Loucy (cell line): ENCODE data around the gene FXYD6.
A peak's percentile ranks its signal among the peaks of the same experiment; 100 is the strongest.

Source experiments
- H2AFZ ChIP-seq: fragments of 200-600 bp; sonication (generic); 2 replicates; pipeline ENCODE4 v1.6.0; 2016; ENCODE audit warnings: antibody characterized with exemption, mild to moderate bottlenecking, low read length, moderate library complexity
- H3F3A ChIP-seq: fragments of 200-600 bp; 2 replicates; pipeline ENCODE4 v1.6.0; 2016; ENCODE audit warnings: antibody characterized with exemption, low read depth, mild to moderate bottlenecking
- H3K27me3 ChIP-seq: fragments of 200-600 bp; sonication (generic); 2 replicates; pipeline ENCODE4 v1.6.1; 2014; ENCODE audit warnings: low read length, mild to moderate bottlenecking; ENCODE audit not compliant: insufficient read depth, poor library complexity, severe bottlenecking
- H3K36me3 ChIP-seq: fragments of 200-600 bp; sonication (generic); 2 replicates; pipeline ENCODE4 v1.6.1; 2016; ENCODE audit warnings: low read length; ENCODE audit not compliant: insufficient read depth
- H3K4me1 ChIP-seq: fragments of 200-600 bp; sonication (generic); 2 replicates; pipeline ENCODE4 v1.5.1; 2014; ENCODE audit warnings: low read length, mild to moderate bottlenecking; ENCODE audit not compliant: insufficient read depth, poor library complexity, severe bottlenecking
- H3K4me2 ChIP-seq: fragments of 200-600 bp; sonication (generic); 2 replicates; pipeline ENCODE4 v1.6.0; 2014; ENCODE audit warnings: antibody characterized with exemption, low read length, low read depth, mild to moderate bottlenecking; ENCODE audit not compliant: poor library complexity, severe bottlenecking
- H3K4me3 ChIP-seq: fragments of 200-600 bp; sonication (generic); 2 replicates; pipeline ENCODE4 v1.5.1; 2014; ENCODE audit warnings: low read length, mild to moderate bottlenecking, mixed read lengths; ENCODE audit not compliant: poor library complexity, severe bottlenecking
- H3K79me2 ChIP-seq: fragments of 200-600 bp; sonication (generic); 2 replicates; pipeline ENCODE4 v1.6.1; 2014; ENCODE audit warnings: low read length; ENCODE audit not compliant: insufficient read depth
- H3K9ac ChIP-seq: fragments of 200-600 bp; sonication (generic); 2 replicates; pipeline ENCODE4 v1.6.0; 2014; ENCODE audit warnings: mild to moderate bottlenecking, low read depth, low read length, moderate library complexity; ENCODE audit not compliant: poor library complexity, severe bottlenecking
- H3K9me2 ChIP-seq: fragments of 200-600 bp; sonication (generic); replicated peaks from 2 replicates; pipeline ENCODE4 v1.6.1; 2016; ENCODE audit warnings: low read depth, low read length, mixed read lengths
- H3K9me3 ChIP-seq: fragments of 200-600 bp; sonication (generic); 2 replicates; pipeline ENCODE4 v1.6.1; 2014; ENCODE audit warnings: mild to moderate bottlenecking, antibody characterized with exemption, low read length, low read depth; ENCODE audit not compliant: insufficient read depth
- H4K20me1 ChIP-seq: fragments of 200-600 bp; sonication (generic); 2 replicates; pipeline ENCODE4 v1.6.0; 2014; ENCODE audit warnings: antibody characterized with exemption, low read length, mild to moderate bottlenecking; ENCODE audit not compliant: insufficient read depth, poor library complexity, severe bottlenecking
- EZH2phosphoT487 ChIP-seq: fragments of 200-600 bp; IDR thresholded peaks from 2 replicates; pipeline ENCODE4 v1.6.1; 2018; ENCODE audit warnings: antibody characterized with exemption, mild to moderate bottlenecking, moderate library complexity, borderline replicate concordance
- TF ChIP-seq, protein P1 (sequence below): fragments of 200-600 bp; sonication (generic); conservative IDR thresholded peaks from 2 replicates; pipeline ENCODE4 v1.5.1; 2014; ENCODE audit warnings: mild to moderate bottlenecking, antibody characterized with exemption, low read length

The FXYD6 gene

DNA sequence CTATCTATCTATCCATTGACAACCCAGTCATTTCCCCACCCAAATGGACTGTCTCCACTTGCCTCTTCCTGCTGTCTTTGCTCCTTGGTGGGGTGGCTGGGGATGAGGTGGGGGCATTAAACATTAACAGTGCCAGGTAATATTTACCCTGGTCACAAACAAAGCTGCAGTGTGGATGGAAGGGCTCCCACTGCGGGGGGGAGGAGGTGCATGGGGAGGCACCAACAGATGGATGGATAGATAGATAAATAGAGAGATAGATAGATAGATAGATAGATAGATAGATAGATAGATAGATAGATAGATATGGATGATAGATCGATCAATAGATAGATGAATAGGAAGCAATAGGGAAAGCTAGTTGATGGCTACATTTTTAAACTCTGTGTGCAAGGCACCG is 49.6 kb downstream of the FXYD6 start:
- TF ChIP-seq, protein P1, sequence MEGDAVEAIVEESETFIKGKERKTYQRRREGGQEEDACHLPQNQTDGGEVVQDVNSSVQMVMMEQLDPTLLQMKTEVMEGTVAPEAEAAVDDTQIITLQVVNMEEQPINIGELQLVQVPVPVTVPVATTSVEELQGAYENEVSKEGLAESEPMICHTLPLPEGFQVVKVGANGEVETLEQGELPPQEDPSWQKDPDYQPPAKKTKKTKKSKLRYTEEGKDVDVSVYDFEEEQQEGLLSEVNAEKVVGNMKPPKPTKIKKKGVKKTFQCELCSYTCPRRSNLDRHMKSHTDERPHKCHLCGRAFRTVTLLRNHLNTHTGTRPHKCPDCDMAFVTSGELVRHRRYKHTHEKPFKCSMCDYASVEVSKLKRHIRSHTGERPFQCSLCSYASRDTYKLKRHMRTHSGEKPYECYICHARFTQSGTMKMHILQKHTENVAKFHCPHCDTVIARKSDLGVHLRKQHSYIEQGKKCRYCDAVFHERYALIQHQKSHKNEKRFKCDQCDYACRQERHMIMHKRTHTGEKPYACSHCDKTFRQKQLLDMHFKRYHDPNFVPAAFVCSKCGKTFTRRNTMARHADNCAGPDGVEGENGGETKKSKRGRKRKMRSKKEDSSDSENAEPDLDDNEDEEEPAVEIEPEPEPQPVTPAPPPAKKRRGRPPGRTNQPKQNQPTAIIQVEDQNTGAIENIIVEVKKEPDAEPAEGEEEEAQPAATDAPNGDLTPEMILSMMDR: no peak
- TF ChIP-seq EZH2phosphoT487: no peak
- Histone ChIP-seq H3F3A (peaks cover 8% of the 10 kb centered on the region; the same call in 1 of the 2 replicates), H3K4me3 (peak overlapping the region; percentile 66), H3K9me2 (no peaks in the 10 kb centered on the region), H3K9ac (peak overlapping the region; percentile 79), H3K4me1 (peaks cover 95% of the 10 kb centered on the region), H3K36me3 (no peaks in the 10 kb centered on the region), H3K27me3 (no peaks in the 10 kb centered on the region), H2AFZ (no peak overlapping the region), H4K20me1 (no peaks in the 10 kb centered on the region), H3K79me2 (peaks cover 39% of the 10 kb centered on the region), H3K9me3 (no peaks in the 10 kb centered on the region), H3K4me2 (peak overlapping the region; percentile 90)

DNA sequence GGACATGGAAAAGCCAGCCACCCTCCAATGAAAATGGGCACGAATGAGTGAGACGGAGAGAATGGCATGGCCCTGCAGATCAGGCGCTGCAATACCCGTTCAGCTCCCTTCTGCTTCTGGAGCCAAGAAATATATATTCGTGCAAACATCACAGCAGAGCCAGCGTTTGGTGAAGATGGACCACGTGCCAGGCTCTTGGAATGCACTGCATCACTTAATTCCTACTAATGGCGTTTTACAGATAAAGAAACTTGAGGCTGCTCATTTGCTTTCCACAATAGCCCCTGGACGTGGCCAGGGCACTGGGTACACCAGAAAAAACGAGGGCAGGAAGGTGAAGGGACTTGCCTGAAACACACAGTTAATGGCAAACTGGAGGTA is 50.3 kb downstream of the FXYD6 start:
- peak overlapping the region; percentile 90 for H3K4me2 ChIP-seq
- no peaks in the 10 kb centered on the region for H3K9me3 ChIP-seq
- no peak overlapping the region for H2AFZ ChIP-seq
- H3K27me3 ChIP-seq: no peaks in the 10 kb centered on the region
- no peak for TF ChIP-seq EZH2phosphoT487
- TF ChIP-seq, protein P1: no peak
- no peaks in the 10 kb centered on the region for H3K36me3 ChIP-seq
- H3K79me2 ChIP-seq: peaks cover 39% of the 10 kb centered on the region
- H3K4me3 ChIP-seq: peak overlapping the region; percentile 66
- peaks cover 88% of the 10 kb centered on the region for H3K4me1 ChIP-seq
- H3F3A ChIP-seq: peaks cover 8% of the 10 kb centered on the region; the same call in 1 of the 2 replicates
- H3K9me2 ChIP-seq: no peaks in the 10 kb centered on the region
- H4K20me1 ChIP-seq: no peaks in the 10 kb centered on the region
- H3K9ac ChIP-seq: peak overlapping the region; percentile 79

DNA sequence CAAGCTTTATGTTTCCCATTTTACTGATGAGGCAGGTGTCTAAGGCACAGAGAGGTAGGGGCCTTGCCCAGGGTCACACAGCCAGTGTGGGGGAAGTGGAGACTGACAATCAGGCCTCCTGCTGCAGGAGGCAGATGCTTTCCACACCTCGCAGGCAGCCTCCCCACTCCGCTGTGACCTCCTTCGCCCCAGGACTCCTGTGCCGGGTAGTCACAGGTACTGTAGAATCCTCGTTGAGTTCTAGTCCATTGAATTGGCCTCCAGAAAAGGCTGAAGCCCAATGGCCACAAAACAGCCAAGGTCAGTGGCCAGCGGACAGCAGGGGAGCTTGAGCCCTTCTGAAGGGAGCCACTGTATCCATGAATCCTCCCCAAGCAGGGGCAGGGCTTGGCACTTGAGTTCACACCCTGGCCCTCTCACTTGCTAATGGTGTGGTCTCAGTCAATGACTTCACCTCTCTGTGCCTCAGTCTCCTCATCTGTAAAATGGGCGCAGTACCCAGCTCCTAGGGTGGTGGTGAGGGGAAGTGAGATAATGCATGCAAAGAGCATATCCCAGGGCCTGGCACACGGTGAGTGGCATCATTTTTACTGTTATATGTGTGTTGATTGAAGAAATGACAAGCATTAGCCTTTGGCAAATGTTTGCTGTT is 50.8 kb downstream of the FXYD6 start:
- peak overlapping the region; percentile 79 for H3K9ac ChIP-seq
- TF ChIP-seq, protein P1: no peak
- no peak for TF ChIP-seq EZH2phosphoT487
- peaks cover 39% of the 10 kb centered on the region for H3K79me2 ChIP-seq
- H3K4me3 ChIP-seq: peak overlapping the region; percentile 66
- peaks cover 83% of the 10 kb centered on the region for H3K4me1 ChIP-seq
- no peaks in the 10 kb centered on the region for H3K36me3 ChIP-seq
- no peak overlapping the region for H2AFZ ChIP-seq
- H3F3A ChIP-seq: peaks cover 8% of the 10 kb centered on the region; the same call in 1 of the 2 replicates
- H3K9me2 ChIP-seq: no peaks in the 10 kb centered on the region
- peak overlapping the region; percentile 90 for H3K4me2 ChIP-seq
- no peaks in the 10 kb centered on the region for H3K9me3 ChIP-seq
- H4K20me1 ChIP-seq: no peaks in the 10 kb centered on the region
- H3K27me3 ChIP-seq: no peaks in the 10 kb centered on the region
